ENCODE data around the gene GLS. TPM values are rescaled to one million over a fixed set of nuclear protein-coding genes. Genes with fewer than 3 reads are reported as not detected.

The GLS gene
- total RNA-seq, 1 experiment from 2014 or later: 97.4 TPM

GRCh38 chr2:190831941-190832340 is 48.7 kb upstream of the GLS start (continued):
- TF ChIP-seq, protein P1, sequence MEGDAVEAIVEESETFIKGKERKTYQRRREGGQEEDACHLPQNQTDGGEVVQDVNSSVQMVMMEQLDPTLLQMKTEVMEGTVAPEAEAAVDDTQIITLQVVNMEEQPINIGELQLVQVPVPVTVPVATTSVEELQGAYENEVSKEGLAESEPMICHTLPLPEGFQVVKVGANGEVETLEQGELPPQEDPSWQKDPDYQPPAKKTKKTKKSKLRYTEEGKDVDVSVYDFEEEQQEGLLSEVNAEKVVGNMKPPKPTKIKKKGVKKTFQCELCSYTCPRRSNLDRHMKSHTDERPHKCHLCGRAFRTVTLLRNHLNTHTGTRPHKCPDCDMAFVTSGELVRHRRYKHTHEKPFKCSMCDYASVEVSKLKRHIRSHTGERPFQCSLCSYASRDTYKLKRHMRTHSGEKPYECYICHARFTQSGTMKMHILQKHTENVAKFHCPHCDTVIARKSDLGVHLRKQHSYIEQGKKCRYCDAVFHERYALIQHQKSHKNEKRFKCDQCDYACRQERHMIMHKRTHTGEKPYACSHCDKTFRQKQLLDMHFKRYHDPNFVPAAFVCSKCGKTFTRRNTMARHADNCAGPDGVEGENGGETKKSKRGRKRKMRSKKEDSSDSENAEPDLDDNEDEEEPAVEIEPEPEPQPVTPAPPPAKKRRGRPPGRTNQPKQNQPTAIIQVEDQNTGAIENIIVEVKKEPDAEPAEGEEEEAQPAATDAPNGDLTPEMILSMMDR (IDR thresholded peaks at IDR 0.05 in 2 of 3, conservative IDR thresholded peaks at IDR 0.05 in 1 of 3; ENCODE audit: borderline replicate concordance in 1 of 3, insufficient read depth in 1 of 3, low read depth in 2 of 3, low read length in 2 of 3): no peak
- no peak for TF ChIP-seq CEBPB (IDR thresholded peaks at IDR 0.05; ENCODE audit: low read depth)

GRCh38 chr2:190834890-190835208 is 45.8 kb upstream of the GLS start:
- H3K27ac ChIP-seq (ENCODE audit: low read depth, low read length): no peak overlapping the region
- H3K4me3 ChIP-seq (replicated peaks in 1 of 2; ENCODE audit: low read depth in 1 of 2, low read length in 2 of 2): no peak overlapping the region
- intact Hi-C loops (cut with micrococcal nuclease): no loop called here
- peaks cover 32 to 39% of the 10 kb centered on the region in 2 experiments for H3K4me1 ChIP-seq (ENCODE audit: control insufficient read depth in 1 of 2, insufficient read depth in 2 of 2, low read length in 2 of 2)
- H3K9me3 ChIP-seq (ENCODE audit: control insufficient read depth in 1 of 2, insufficient read depth in 1 of 2, low read depth in 1 of 2, low read length in 2 of 2): no peaks in the 10 kb centered on the region
- no peak overlapping the region for H3K9ac ChIP-seq (ENCODE audit: low read length)
- DNase-seq (ENCODE audit: low read depth, low spot score): no peak
- peak overlapping the region; percentile 21; the same call in 1 of the 2 replicates for H3K4me2 ChIP-seq (ENCODE audit: low read length)
- no peaks in the 10 kb centered on the region for H3K79me2 ChIP-seq (ENCODE audit: insufficient read depth, low read length)
- no peaks in the 10 kb centered on the region for H3K9me2 ChIP-seq (ENCODE audit: insufficient read depth)
- no TSS peak for BruUV-seq (replicated peaks)
- ATAC-seq: no peak
- no peaks in the 10 kb centered on the region for H3K27me3 ChIP-seq (ENCODE audit: insufficient read depth, low read length)
- no peaks in the 10 kb centered on the region for H3K36me3 ChIP-seq (ENCODE audit: control insufficient read depth in 1 of 2, insufficient read depth in 2 of 2, low read length in 2 of 2)
- RAD21 ChIA-PET (ENCODE audit: low non-redundant PET in 1 of 2, low total read pairs in 2 of 2, uncharacterized antibody in 2 of 2, unreplicated experiment in 2 of 2): no interaction called here
- POLR2A ChIA-PET: no interaction called here
- TF ChIP-seq YY1 (IDR thresholded peaks at IDR 0.05; ENCODE audit: extremely low read depth, insufficient replicate concordance, low read depth, low read length): no peak
- TF ChIP-seq MAX (IDR thresholded peaks at IDR 0.05): no peak
- TF ChIP-seq, protein P2, sequence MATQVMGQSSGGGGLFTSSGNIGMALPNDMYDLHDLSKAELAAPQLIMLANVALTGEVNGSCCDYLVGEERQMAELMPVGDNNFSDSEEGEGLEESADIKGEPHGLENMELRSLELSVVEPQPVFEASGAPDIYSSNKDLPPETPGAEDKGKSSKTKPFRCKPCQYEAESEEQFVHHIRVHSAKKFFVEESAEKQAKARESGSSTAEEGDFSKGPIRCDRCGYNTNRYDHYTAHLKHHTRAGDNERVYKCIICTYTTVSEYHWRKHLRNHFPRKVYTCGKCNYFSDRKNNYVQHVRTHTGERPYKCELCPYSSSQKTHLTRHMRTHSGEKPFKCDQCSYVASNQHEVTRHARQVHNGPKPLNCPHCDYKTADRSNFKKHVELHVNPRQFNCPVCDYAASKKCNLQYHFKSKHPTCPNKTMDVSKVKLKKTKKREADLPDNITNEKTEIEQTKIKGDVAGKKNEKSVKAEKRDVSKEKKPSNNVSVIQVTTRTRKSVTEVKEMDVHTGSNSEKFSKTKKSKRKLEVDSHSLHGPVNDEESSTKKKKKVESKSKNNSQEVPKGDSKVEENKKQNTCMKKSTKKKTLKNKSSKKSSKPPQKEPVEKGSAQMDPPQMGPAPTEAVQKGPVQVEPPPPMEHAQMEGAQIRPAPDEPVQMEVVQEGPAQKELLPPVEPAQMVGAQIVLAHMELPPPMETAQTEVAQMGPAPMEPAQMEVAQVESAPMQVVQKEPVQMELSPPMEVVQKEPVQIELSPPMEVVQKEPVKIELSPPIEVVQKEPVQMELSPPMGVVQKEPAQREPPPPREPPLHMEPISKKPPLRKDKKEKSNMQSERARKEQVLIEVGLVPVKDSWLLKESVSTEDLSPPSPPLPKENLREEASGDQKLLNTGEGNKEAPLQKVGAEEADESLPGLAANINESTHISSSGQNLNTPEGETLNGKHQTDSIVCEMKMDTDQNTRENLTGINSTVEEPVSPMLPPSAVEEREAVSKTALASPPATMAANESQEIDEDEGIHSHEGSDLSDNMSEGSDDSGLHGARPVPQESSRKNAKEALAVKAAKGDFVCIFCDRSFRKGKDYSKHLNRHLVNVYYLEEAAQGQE (IDR thresholded peaks at IDR 0.05; ENCODE audit: low read depth): no peak
- no peak for TF ChIP-seq FOSL1 (IDR thresholded peaks at IDR 0.05; ENCODE audit: low read depth)
- no peak for TF ChIP-seq CEBPB (IDR thresholded peaks at IDR 0.05; ENCODE audit: low read depth)
- no peak for TF ChIP-seq JUND (IDR thresholded peaks at IDR 0.05)
- no peak for TF ChIP-seq RAD21 (IDR thresholded peaks at IDR 0.05; ENCODE audit: low read depth)
- no peak for TF ChIP-seq SIN3A (IDR thresholded peaks at IDR 0.05; ENCODE audit: low read depth)
- no peak for TF ChIP-seq TCF7L2 (IDR thresholded peaks at IDR 0.05; ENCODE audit: borderline replicate concordance, extremely low read depth, insufficient read depth, insufficient read length)
- TF ChIP-seq POLR2A (IDR thresholded peaks at IDR 0.05; ENCODE audit: borderline replicate concordance, extremely low read depth, insufficient read depth, insufficient read length): no peak
- TF ChIP-seq ZNF274 (IDR thresholded peaks at IDR 0.05; ENCODE audit: low read depth, low read length): no peak
- TF ChIP-seq ELF1 (IDR thresholded peaks at IDR 0.05; ENCODE audit: borderline replicate concordance, low read depth): no peak
- TF ChIP-seq, protein P1 (IDR thresholded peaks at IDR 0.05 in 2 of 3, conservative IDR thresholded peaks at IDR 0.05 in 1 of 3; ENCODE audit: borderline replicate concordance in 1 of 3, insufficient read depth in 1 of 3, low read depth in 2 of 3, low read length in 2 of 3): no peak
- no peak for TF ChIP-seq SRF (IDR thresholded peaks at IDR 0.05; ENCODE audit: low read depth)
- TF ChIP-seq, protein P3, sequence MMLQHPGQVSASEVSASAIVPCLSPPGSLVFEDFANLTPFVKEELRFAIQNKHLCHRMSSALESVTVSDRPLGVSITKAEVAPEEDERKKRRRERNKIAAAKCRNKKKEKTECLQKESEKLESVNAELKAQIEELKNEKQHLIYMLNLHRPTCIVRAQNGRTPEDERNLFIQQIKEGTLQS (IDR thresholded peaks at IDR 0.05): no peak
- TF ChIP-seq CBX3 (IDR thresholded peaks at IDR 0.05; ENCODE audit: low read depth): no peak
- no peak for TF ChIP-seq POLR2AphosphoS5 (IDR thresholded peaks at IDR 0.05; ENCODE audit: low read depth, low read length)
- H2AFZ ChIP-seq (ENCODE audit: low read depth, low read length, poor library complexity, severe bottlenecking): no peak overlapping the region
- H4K20me1 ChIP-seq (ENCODE audit: insufficient read depth): no peaks in the 10 kb centered on the region
- CTCF ChIA-PET: no interaction called here

All from HCT116 (cell line).